ENCODE data around the gene MYO1F.

DNA sequence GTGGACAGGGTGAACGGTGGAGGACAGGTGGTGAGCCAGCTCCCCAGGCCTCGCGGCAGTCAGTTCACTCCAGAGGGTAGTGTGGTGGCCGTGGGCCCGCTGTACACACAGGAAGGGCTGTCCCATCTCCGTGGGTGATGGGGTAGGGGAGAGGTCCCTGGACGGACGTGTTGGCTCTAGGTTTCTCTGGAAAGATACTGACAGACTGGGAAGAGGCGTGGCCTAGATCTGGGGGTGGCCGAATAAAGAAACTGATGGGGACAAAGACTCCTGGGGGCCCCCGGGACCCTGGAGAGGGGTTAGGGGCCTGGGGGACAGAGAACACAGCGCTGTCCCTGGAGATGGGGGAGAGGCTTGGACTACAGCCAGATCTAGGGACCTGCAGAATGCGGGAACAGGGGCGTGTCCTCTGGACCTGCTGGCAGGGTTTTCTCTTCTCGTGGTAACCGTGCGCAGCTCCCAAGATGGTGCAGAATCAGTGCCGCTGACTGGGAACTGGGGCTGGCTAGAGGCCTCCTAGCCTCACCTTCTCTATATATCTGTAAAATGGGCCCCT is 70.8 kb downstream of the MYO1F start:
- TF ChIP-seq, protein P1, sequence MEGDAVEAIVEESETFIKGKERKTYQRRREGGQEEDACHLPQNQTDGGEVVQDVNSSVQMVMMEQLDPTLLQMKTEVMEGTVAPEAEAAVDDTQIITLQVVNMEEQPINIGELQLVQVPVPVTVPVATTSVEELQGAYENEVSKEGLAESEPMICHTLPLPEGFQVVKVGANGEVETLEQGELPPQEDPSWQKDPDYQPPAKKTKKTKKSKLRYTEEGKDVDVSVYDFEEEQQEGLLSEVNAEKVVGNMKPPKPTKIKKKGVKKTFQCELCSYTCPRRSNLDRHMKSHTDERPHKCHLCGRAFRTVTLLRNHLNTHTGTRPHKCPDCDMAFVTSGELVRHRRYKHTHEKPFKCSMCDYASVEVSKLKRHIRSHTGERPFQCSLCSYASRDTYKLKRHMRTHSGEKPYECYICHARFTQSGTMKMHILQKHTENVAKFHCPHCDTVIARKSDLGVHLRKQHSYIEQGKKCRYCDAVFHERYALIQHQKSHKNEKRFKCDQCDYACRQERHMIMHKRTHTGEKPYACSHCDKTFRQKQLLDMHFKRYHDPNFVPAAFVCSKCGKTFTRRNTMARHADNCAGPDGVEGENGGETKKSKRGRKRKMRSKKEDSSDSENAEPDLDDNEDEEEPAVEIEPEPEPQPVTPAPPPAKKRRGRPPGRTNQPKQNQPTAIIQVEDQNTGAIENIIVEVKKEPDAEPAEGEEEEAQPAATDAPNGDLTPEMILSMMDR (IDR thresholded peaks at IDR 0.05 in 2 of 3, conservative IDR thresholded peaks at IDR 0.05 in 1 of 3; ENCODE audit: control insufficient read depth in 2 of 3, extremely low read depth in 1 of 3, insufficient read depth in 1 of 3, low read depth in 3 of 3, low read length in 3 of 3): no peak
- TF ChIP-seq, protein P2, sequence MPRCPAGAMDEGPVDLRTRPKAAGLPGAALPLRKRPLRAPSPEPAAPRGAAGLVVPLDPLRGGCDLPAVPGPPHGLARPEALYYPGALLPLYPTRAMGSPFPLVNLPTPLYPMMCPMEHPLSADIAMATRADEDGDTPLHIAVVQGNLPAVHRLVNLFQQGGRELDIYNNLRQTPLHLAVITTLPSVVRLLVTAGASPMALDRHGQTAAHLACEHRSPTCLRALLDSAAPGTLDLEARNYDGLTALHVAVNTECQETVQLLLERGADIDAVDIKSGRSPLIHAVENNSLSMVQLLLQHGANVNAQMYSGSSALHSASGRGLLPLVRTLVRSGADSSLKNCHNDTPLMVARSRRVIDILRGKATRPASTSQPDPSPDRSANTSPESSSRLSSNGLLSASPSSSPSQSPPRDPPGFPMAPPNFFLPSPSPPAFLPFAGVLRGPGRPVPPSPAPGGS (IDR thresholded peaks at IDR 0.05; ENCODE audit: borderline replicate concordance, insufficient read depth, low read depth, low read length, poor library complexity, severe bottlenecking): no peak
- no peak for TF ChIP-seq BCL11A (IDR thresholded peaks at IDR 0.05; ENCODE audit: low read depth, low read length)
- 0 out of 2 replicates have a peak, but pooled peaks have one; percentile 3 for TF ChIP-seq NBN (IDR thresholded peaks at IDR 0.05)
